Astrocyte (in vitro differentiated cells and primary cell): ENCODE measurements around the gene TMIGD3. TPM values are rescaled to one million over a fixed set of nuclear protein-coding genes. Genes with fewer than 3 reads are reported as not detected.

Source experiments
- DNase-seq: peaks from one replicate; pipeline ENCODE4 v3.0.0-alpha.2; 2010; ENCODE audit warnings: low read depth
- FAIRE-seq: peaks from 2 replicates; lab custom pipeline; 2011; peaks lifted over from hg19 to GRCh38; lab: Jason Lieb, UNC
- H2AFZ ChIP-seq: 2 replicates; pipeline ENCODE4 v1.6.0; 2012; ENCODE audit warnings: low read depth, low read length, inconsistent platforms
- H3K27ac ChIP-seq: 2 replicates; pipeline ENCODE4 v1.5.1; 2011; ENCODE audit warnings: low read depth, low read length, inconsistent platforms
- H3K27me3 ChIP-seq: 2 replicates; pipeline ENCODE4 v1.6.0; 2011; ENCODE audit warnings: low read length, inconsistent platforms; ENCODE audit not compliant: insufficient read depth
- H3K36me3 ChIP-seq: 2 replicates; pipeline ENCODE4 v1.5.1; 2011; ENCODE audit warnings: low read length, inconsistent platforms; ENCODE audit not compliant: insufficient read depth
- H3K4me1 ChIP-seq: 2 replicates; pipeline ENCODE4 v1.5.1; 2011; ENCODE audit warnings: low read length, inconsistent platforms; ENCODE audit not compliant: insufficient read depth
- H3K4me2 ChIP-seq: 2 replicates; pipeline ENCODE4 v1.6.0; 2012; ENCODE audit warnings: low read length, inconsistent platforms
- H3K4me3 ChIP-seq: 2 replicates; pipeline ENCODE4 v1.5.1; 2011; ENCODE audit warnings: low read depth, mild to moderate bottlenecking, low read length, inconsistent platforms; ENCODE audit not compliant: insufficient read depth
- H3K79me2 ChIP-seq: 2 replicates; pipeline ENCODE4 v1.6.0; 2012; ENCODE audit warnings: mild to moderate bottlenecking, low read length, inconsistent platforms; ENCODE audit not compliant: insufficient read depth
- H3K9ac ChIP-seq: 2 replicates; pipeline ENCODE4 v1.6.0; 2012; ENCODE audit warnings: mild to moderate bottlenecking, low read length, inconsistent platforms
- H3K9me3 ChIP-seq: 2 replicates; pipeline ENCODE4 v1.5.1; 2012; ENCODE audit warnings: low read depth, mild to moderate bottlenecking, low read length, inconsistent platforms; ENCODE audit not compliant: insufficient read depth
- H4K20me1 ChIP-seq: 2 replicates; pipeline ENCODE4 v1.6.0; 2012; ENCODE audit warnings: low read length, inconsistent platforms; ENCODE audit not compliant: insufficient read depth
- H3K27ac Mint-ChIP-seq: one replicate; pipeline ENCODE4 v1.8.0; 2021; ENCODE audit warnings: mild to moderate bottlenecking, mixed read lengths; ENCODE audit not compliant: unreplicated experiment
- H3K27me3 Mint-ChIP-seq: one replicate; pipeline ENCODE4 v1.8.0; 2021; ENCODE audit warnings: low read depth, mixed read lengths; ENCODE audit not compliant: unreplicated experiment
- H3K36me3 Mint-ChIP-seq: one replicate; pipeline ENCODE4 v1.8.0; 2021; ENCODE audit warnings: low read depth, mixed read lengths; ENCODE audit not compliant: unreplicated experiment
- H3K4me1 Mint-ChIP-seq: one replicate; pipeline ENCODE4 v1.8.0; 2021; ENCODE audit warnings: low read depth, mixed read lengths; ENCODE audit not compliant: unreplicated experiment
- H3K4me3 Mint-ChIP-seq: one replicate; pipeline ENCODE4 v1.8.0; 2021; ENCODE audit warnings: mild to moderate bottlenecking, moderate library complexity, mixed read lengths; ENCODE audit not compliant: unreplicated experiment
- H3K9me3 Mint-ChIP-seq: one replicate; pipeline ENCODE4 v1.8.0; 2021; ENCODE audit warnings: mild to moderate bottlenecking, mixed read lengths; ENCODE audit not compliant: unreplicated experiment
- CTCF ChIP-seq: IDR thresholded peaks from 2 replicates; pipeline ENCODE4 v1.5.1; 2011; ENCODE audit warnings: low read depth, mild to moderate bottlenecking, inconsistent platforms, low read length, moderate library complexity; ENCODE audit not compliant: insufficient read depth
- EZH2 ChIP-seq: IDR thresholded peaks from 2 replicates; pipeline ENCODE4 v1.6.1; 2012; ENCODE audit warnings: mild to moderate bottlenecking, low read length, inconsistent platforms; ENCODE audit not compliant: insufficient read depth
- total RNA-seq: library from RNA; stranded (reverse); gene quantifications from 2 replicates; pipeline ENCODE4 v1.2.1, GENCODE V29; 2021

The TMIGD3 gene
- total RNA-seq, 1 donor from 2014 or later: not detected

- H4K20me1 ChIP-seq: no peaks in the 10 kb centered on the region
- H2AFZ ChIP-seq: no peak overlapping the region
- H3K4me1 ChIP-seq: no peaks in the 10 kb centered on the region
- FAIRE-seq (no peak), DNase-seq (no peak)
- H3K27me3 ChIP-seq: no peaks in the 10 kb centered on the region
- TF ChIP-seq CTCF (no peak), EZH2 (no peak)
- Mint-ChIP-seq H3K36me3 (peaks cover 2% of the 10 kb centered on the region), H3K9me3 (no peaks in the 10 kb centered on the region), H3K27me3 (no peaks in the 10 kb centered on the region), H3K27ac (no peak overlapping the region), H3K4me1 (no peaks in the 10 kb centered on the region), H3K4me3 (no peak overlapping the region)
- no peaks in the 10 kb centered on the region for H3K36me3 ChIP-seq
- H3K27ac ChIP-seq: no peak overlapping the region
- no peak overlapping the region for H3K9ac ChIP-seq
- no peaks in the 10 kb centered on the region for H3K9me3 ChIP-seq
- H3K4me3 ChIP-seq: no peak overlapping the region
- H3K4me2 ChIP-seq: no peak overlapping the region
- H3K79me2 ChIP-seq: no peaks in the 10 kb centered on the region
These were observed 32.8 kb downstream of the TMIGD3 start for GRCh38 chr1:111470596-111470995.

GRCh38 chr1:111469539-111469938, 33.9 kb downstream of the TMIGD3 start:
- no peak overlapping the region for H3K4me3 ChIP-seq
- Mint-ChIP-seq H3K4me1 (no peaks in the 10 kb centered on the region), H3K36me3 (peaks cover 2% of the 10 kb centered on the region), H3K27ac (no peak overlapping the region), H3K27me3 (no peaks in the 10 kb centered on the region), H3K4me3 (no peak overlapping the region), H3K9me3 (no peaks in the 10 kb centered on the region)
- no peaks in the 10 kb centered on the region for H4K20me1 ChIP-seq
- no peak overlapping the region for H3K9ac ChIP-seq
- H3K27ac ChIP-seq: no peak overlapping the region
- H3K36me3 ChIP-seq: no peaks in the 10 kb centered on the region
- no peaks in the 10 kb centered on the region for H3K9me3 ChIP-seq
- H3K4me2 ChIP-seq: no peak overlapping the region
- FAIRE-seq: no peak
- H3K27me3 ChIP-seq: no peaks in the 10 kb centered on the region
- no peak overlapping the region for H2AFZ ChIP-seq
- H3K79me2 ChIP-seq: no peaks in the 10 kb centered on the region
- H3K4me1 ChIP-seq: no peaks in the 10 kb centered on the region
- DNase-seq: no peak
- TF ChIP-seq CTCF (no peak), EZH2 (no peak)

GRCh38 chr1:111468717-111469100, 34.7 kb downstream of the TMIGD3 start:
- no peak overlapping the region for H3K4me2 ChIP-seq
- FAIRE-seq (no peak), DNase-seq (no peak)
- TF ChIP-seq EZH2 (no peak), CTCF (no peak)
- H3K27me3 ChIP-seq: no peaks in the 10 kb centered on the region
- H3K27ac Mint-ChIP-seq: no peak overlapping the region
- H3K9me3 ChIP-seq: no peaks in the 10 kb centered on the region
- no peak overlapping the region for H3K4me3 ChIP-seq
- H3K4me1 ChIP-seq: no peaks in the 10 kb centered on the region
- no peaks in the 10 kb centered on the region for H3K9me3 Mint-ChIP-seq
- H3K4me1 Mint-ChIP-seq: no peaks in the 10 kb centered on the region
- H3K9ac ChIP-seq: no peak overlapping the region
- no peak overlapping the region for H3K4me3 Mint-ChIP-seq
- no peaks in the 10 kb centered on the region for H3K27me3 Mint-ChIP-seq
- H3K36me3 Mint-ChIP-seq: peaks cover 2% of the 10 kb centered on the region
- no peak overlapping the region for H2AFZ ChIP-seq
- no peaks in the 10 kb centered on the region for H3K79me2 ChIP-seq
- no peaks in the 10 kb centered on the region for H4K20me1 ChIP-seq
- no peak overlapping the region for H3K27ac ChIP-seq
- H3K36me3 ChIP-seq: no peaks in the 10 kb centered on the region
